SK-N-SH (cell line): ENCODE results near the gene ATF6. TPM values are rescaled to one million over a fixed set of nuclear protein-coding genes. Genes with fewer than 3 reads are reported as not detected.

Experiments used
- CTCF ChIA-PET: fragments of 300-600, 350-600 bp; formaldehyde crosslinking; extraction: SDS; loops from one replicate; lab custom pipeline; 2021; lab: Yijun Ruan, JAX
- POLR2A ChIA-PET: fragments of 350-600 bp; sonication (Branson Sonifier 250); formaldehyde crosslinking; extraction: SDS; loops from one replicate; lab custom pipeline; 2020; ENCODE audit warnings: antibody characterized with exemption, inconsistent platforms; lab: Yijun Ruan, JAX
- DNase-seq: peaks from one replicate; pipeline ENCODE4 v3.0.0; 2012
- H2AFZ ChIP-seq: fragments of 200-600 bp; sonication (generic); 2 replicates; pipeline ENCODE4 v1.8.1; 2016; ENCODE audit warnings: antibody characterized with exemption, mild to moderate bottlenecking, low read depth
- H3F3A ChIP-seq: fragments of 200-600 bp; sonication (generic); replicated peaks from 2 replicates; pipeline ENCODE3; 2016; ENCODE audit warnings: antibody characterized with exemption, mild to moderate bottlenecking; ENCODE audit not compliant: insufficient read depth
- H3K27ac ChIP-seq, 2 experiments: fragments of 200-500 bp in 1 of 2; fragments of 200-600 bp in 1 of 2; sonication (Bioruptor generic) in 1 of 2; sonication (generic), shearing (Covaris generic) in 1 of 2; 2 replicates each; pipeline versions ENCODE4 v1.5.1 to v1.6.1; 2014 to 2016; ENCODE audit warnings: low read depth in 2 of 2, inconsistent platforms in 1 of 2, low read length in 1 of 2, mild to moderate bottlenecking in 1 of 2, mixed read lengths in 1 of 2
- H3K27me3 ChIP-seq: fragments of 200-600 bp; sonication (generic), shearing (Covaris generic); 2 replicates; pipeline ENCODE4 v1.6.1; 2016; ENCODE audit warnings: mixed run types; ENCODE audit not compliant: insufficient read depth
- H3K36me3 ChIP-seq, 2 experiments: fragments of 200-500 bp in 1 of 2; fragments of 200-600 bp in 1 of 2; sonication (Bioruptor generic) in 1 of 2; sonication (generic) in 1 of 2; replicated peaks in 1 of 2; 2 replicates each; pipeline versions ENCODE3 to v1.5.1; 2014 to 2016; ENCODE audit warnings: low read length in 1 of 2, mild to moderate bottlenecking in 1 of 2; ENCODE audit not compliant: insufficient read depth in 2 of 2, control insufficient read depth in 1 of 2
- H3K4me1 ChIP-seq, 2 experiments: fragments of 200-500 bp in 1 of 2; fragments of 200-600 bp in 1 of 2; sonication (Bioruptor generic) in 1 of 2; sonication (generic), shearing (Covaris generic) in 1 of 2; 2 replicates each; pipeline versions ENCODE4 v1.5.1 to v1.6.1; 2014 to 2016; ENCODE audit warnings: low read depth in 1 of 2, low read length in 1 of 2, mixed run types in 1 of 2; ENCODE audit not compliant: insufficient read depth in 2 of 2, control insufficient read depth in 1 of 2
- H3K4me2 ChIP-seq: fragments of 200-600 bp; sonication (generic), shearing (Covaris generic); 2 replicates; pipeline ENCODE4 v1.6.1; 2017; ENCODE audit warnings: mixed run types
- H3K4me3 ChIP-seq, 2 experiments: fragments of 200-500 bp in 1 of 2; fragments of 200-600 bp in 1 of 2; sonication (Bioruptor generic) in 1 of 2; sonication (generic), shearing (Covaris generic) in 1 of 2; 2 replicates each; pipeline versions ENCODE4 v1.5.1 to v1.8.1; 2014 to 2016; ENCODE audit warnings: low read depth in 2 of 2, inconsistent platforms in 1 of 2, low read length in 1 of 2, mild to moderate bottlenecking in 1 of 2, mixed read lengths in 1 of 2, moderate library complexity in 1 of 2
- H3K79me2 ChIP-seq: fragments of 200-600 bp; sonication (generic); 2 replicates; pipeline ENCODE4 v1.8.1; 2017; ENCODE audit warnings: mild to moderate bottlenecking; ENCODE audit not compliant: insufficient read depth
- H3K9ac ChIP-seq: fragments of 200-600 bp; sonication (generic); 2 replicates; pipeline ENCODE4 v1.6.1; 2017; ENCODE audit warnings: mixed run types
- H3K9me2 ChIP-seq: fragments of 200-600 bp; sonication (generic); 2 replicates; pipeline ENCODE4 v1.6.1; 2017; ENCODE audit warnings: mixed run types
- H3K9me3 ChIP-seq: fragments of 200-600 bp; sonication (generic); 2 replicates; pipeline ENCODE4 v1.6.1; 2017; ENCODE audit warnings: mixed run types, mild to moderate bottlenecking, moderate library complexity
- H4K20me1 ChIP-seq: fragments of 200-600 bp; sonication (generic); 2 replicates; pipeline ENCODE4 v1.6.1; 2017; ENCODE audit warnings: mild to moderate bottlenecking, mixed run types; ENCODE audit not compliant: insufficient read depth
- EZH2phosphoT487 ChIP-seq: fragments of 200-600 bp; sonication (generic); IDR thresholded peaks from 2 replicates; pipeline ENCODE4 v1.6.1; 2017; ENCODE audit warnings: low read depth, mixed run types, mild to moderate bottlenecking, antibody characterized with exemption, moderate library complexity, borderline replicate concordance
- JUND ChIP-seq: IDR thresholded peaks from 2 replicates; pipeline ENCODE4 v1.4.0; 2012
- NRF1 ChIP-seq: IDR thresholded peaks from 2 replicates; pipeline ENCODE4 v1.6.1; 2012; ENCODE audit warnings: low read depth, mild to moderate bottlenecking, low read length
- RFX5 ChIP-seq: IDR thresholded peaks from 2 replicates; pipeline ENCODE4 v1.6.1; 2012; ENCODE audit warnings: mild to moderate bottlenecking, improper control_type of control experiment, low read length
- TAF1 ChIP-seq: IDR thresholded peaks from 2 replicates; pipeline ENCODE4 v1.6.1; 2012; ENCODE audit warnings: low read depth, mild to moderate bottlenecking, low read length, moderate library complexity, borderline replicate concordance
- TEAD4 ChIP-seq: IDR thresholded peaks from 2 replicates; pipeline ENCODE4 v1.4.0; 2012; ENCODE audit warnings: mild to moderate bottlenecking, borderline replicate concordance; ENCODE audit not compliant: insufficient read depth
- WGBS: methylation state at CpG from one replicate; pipeline ENCODE4 v1.1.6; 2017; ENCODE audit warnings: low lambda C conversion rate; 5-methylcytosine and 5-hydroxymethylcytosine counted together
- polyA plus RNA-seq, 3 experiments: library from polyadenylated mRNA; depleted of rRNA; stranded (reverse); fragments of >200 nt; gene quantifications; 2 replicates each; pipeline ENCODE4 v1.2.3, GENCODE V29; 2012
- TF ChIP-seq, protein P1 (sequence below): IDR thresholded peaks from 2 replicates; pipeline ENCODE4 v1.6.1; 2012; ENCODE audit warnings: mild to moderate bottlenecking, low read depth, low read length, moderate library complexity

The ATF6 gene
- polyA plus RNA-seq, 1 of the 3 experiments (the other 2 are of a cell fraction), result 8.8 TPM

DNA sequence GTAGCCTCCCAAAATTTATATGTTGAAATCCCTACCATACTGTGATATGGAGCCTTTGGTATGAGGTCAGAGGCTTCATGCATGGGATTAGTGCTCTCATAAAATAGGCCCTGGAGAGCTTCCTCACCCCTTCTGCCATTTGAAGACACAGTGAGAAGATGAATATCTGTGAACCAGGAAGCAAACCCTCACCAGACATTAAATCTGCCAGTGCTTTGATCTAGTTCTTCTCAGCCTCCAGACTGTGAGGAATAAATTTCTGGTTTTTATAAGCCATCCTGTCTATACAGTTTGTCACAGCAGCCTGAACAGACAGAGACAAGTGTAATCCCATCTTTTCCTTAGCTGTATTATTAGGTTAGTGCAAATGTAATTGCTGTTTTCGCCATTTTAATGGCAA, 169.1 kb downstream of the ATF6 start:
- WGBS, result 100% methylated on average over 1 of the region's 1 CpG
- Histone ChIP-seq H3F3A (peaks cover 8% of the 10 kb centered on the region), H3K27ac (no peak overlapping the region), H3K27me3 (no peaks in the 10 kb centered on the region), H3K9ac (no peak overlapping the region), H3K9me2 (no peaks in the 10 kb centered on the region), H3K4me2 (no peak overlapping the region), H3K79me2 (no peaks in the 10 kb centered on the region), H4K20me1 (no peaks in the 10 kb centered on the region), H3K9me3 (no peaks in the 10 kb centered on the region), H3K36me3 (peaks cover 0 to 2% of the 10 kb centered on the region in 2 experiments), H2AFZ (no peak overlapping the region), H3K4me1 (peaks cover 2 to 7% of the 10 kb centered on the region in 2 experiments), H3K4me3 (no peak overlapping the region)
- ChIA-PET POLR2A (no interaction called here), CTCF (no interaction called here)
- DNase-seq, result no peak
- no peak for TF ChIP-seq NRF1
- no peak for TF ChIP-seq RFX5
- TF ChIP-seq, protein P1, sequence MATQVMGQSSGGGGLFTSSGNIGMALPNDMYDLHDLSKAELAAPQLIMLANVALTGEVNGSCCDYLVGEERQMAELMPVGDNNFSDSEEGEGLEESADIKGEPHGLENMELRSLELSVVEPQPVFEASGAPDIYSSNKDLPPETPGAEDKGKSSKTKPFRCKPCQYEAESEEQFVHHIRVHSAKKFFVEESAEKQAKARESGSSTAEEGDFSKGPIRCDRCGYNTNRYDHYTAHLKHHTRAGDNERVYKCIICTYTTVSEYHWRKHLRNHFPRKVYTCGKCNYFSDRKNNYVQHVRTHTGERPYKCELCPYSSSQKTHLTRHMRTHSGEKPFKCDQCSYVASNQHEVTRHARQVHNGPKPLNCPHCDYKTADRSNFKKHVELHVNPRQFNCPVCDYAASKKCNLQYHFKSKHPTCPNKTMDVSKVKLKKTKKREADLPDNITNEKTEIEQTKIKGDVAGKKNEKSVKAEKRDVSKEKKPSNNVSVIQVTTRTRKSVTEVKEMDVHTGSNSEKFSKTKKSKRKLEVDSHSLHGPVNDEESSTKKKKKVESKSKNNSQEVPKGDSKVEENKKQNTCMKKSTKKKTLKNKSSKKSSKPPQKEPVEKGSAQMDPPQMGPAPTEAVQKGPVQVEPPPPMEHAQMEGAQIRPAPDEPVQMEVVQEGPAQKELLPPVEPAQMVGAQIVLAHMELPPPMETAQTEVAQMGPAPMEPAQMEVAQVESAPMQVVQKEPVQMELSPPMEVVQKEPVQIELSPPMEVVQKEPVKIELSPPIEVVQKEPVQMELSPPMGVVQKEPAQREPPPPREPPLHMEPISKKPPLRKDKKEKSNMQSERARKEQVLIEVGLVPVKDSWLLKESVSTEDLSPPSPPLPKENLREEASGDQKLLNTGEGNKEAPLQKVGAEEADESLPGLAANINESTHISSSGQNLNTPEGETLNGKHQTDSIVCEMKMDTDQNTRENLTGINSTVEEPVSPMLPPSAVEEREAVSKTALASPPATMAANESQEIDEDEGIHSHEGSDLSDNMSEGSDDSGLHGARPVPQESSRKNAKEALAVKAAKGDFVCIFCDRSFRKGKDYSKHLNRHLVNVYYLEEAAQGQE, result no peak
- no peak for TF ChIP-seq JUND
- no peak for TF ChIP-seq EZH2phosphoT487

DNA sequence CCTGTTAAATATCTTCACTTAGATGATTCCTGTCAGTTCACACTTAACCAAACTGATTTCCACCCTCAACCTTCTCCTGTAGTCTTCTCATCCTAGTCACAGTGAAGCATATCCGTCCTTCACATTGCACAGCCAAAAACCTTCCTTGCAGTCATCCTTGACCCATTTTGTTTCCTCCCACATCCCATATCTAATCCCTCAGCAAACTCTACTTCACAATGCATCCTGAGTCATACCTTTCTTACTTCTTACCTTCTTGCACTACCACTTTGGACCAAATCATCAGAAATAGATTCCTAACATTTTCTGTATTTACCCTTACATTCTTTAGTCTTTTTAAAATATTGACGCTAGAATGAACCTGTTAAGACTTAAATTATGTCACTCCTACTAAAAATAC, 170.7 kb downstream of the ATF6 start:
- CTCF ChIA-PET, result no interaction called here

More for the DNA sequence above, 170.7 kb downstream of the ATF6 start:
- Histone ChIP-seq H3K9ac (no peak overlapping the region), H3K27me3 (no peaks in the 10 kb centered on the region), H4K20me1 (no peaks in the 10 kb centered on the region), H3K27ac (no peak overlapping the region), H3K36me3 (peaks cover 0 to 2% of the 10 kb centered on the region in 2 experiments), H3K79me2 (no peaks in the 10 kb centered on the region), H2AFZ (no peak overlapping the region), H3K4me3 (no peak overlapping the region), H3F3A (no peaks in the 10 kb centered on the region), H3K4me2 (no peak overlapping the region), H3K4me1 (peaks cover 2 to 3% of the 10 kb centered on the region in 2 experiments; a peak in 2 of 4 replicates), H3K9me2 (no peaks in the 10 kb centered on the region), H3K9me3 (no peaks in the 10 kb centered on the region)
- no peak for DNase-seq
- TF ChIP-seq TAF1 (no peak), TEAD4 (no peak)
- TF ChIP-seq, protein P1, result no peak
- POLR2A ChIA-PET, result no interaction called here
- 90% methylated on average over 2 of the region's 2 CpGs for WGBS
